IMR-90 (cell line): ENCODE results near the gene SLC4A7.

ENCODE experiments used
- CEBPB ChIP-seq: IDR thresholded peaks from 2 replicates; pipeline ENCODE4 v1.6.1; 2012; ENCODE audit warnings: low read depth, low read length, improper control_type of control experiment
- MAFK ChIP-seq: IDR thresholded peaks from 2 replicates; pipeline ENCODE4 v1.6.1; 2012; ENCODE audit warnings: low read depth, low read length, improper control_type of control experiment
- MAZ ChIP-seq: IDR thresholded peaks from 2 replicates; pipeline ENCODE4 v1.6.1; 2012; ENCODE audit warnings: low read depth, mild to moderate bottlenecking, low read length, improper control_type of control experiment, moderate library complexity, borderline replicate concordance
- MXI1 ChIP-seq: IDR thresholded peaks from 2 replicates; pipeline ENCODE4 v1.6.1; 2012; ENCODE audit warnings: low read depth, mild to moderate bottlenecking, low read length, moderate library complexity, borderline replicate concordance
- POLR2A ChIP-seq: IDR thresholded peaks from 2 replicates; pipeline ENCODE4 v1.6.1; 2012; ENCODE audit warnings: mild to moderate bottlenecking, low read depth, low read length
- RCOR1 ChIP-seq: IDR thresholded peaks from 2 replicates; pipeline ENCODE4 v1.6.1; 2012; ENCODE audit warnings: mild to moderate bottlenecking, low read length, improper control_type of control experiment; ENCODE audit not compliant: insufficient replicate concordance
- RFX5 ChIP-seq: IDR thresholded peaks from 2 replicates; pipeline ENCODE4 v1.8.0; 2012; ENCODE audit warnings: low read depth, mild to moderate bottlenecking, low read length, moderate library complexity
- SMC3 ChIP-seq: fragments of 150-350 bp; IDR thresholded peaks from 2 replicates; pipeline ENCODE4 v1.6.1; 2016; ENCODE audit warnings: low read depth, mild to moderate bottlenecking, antibody characterized with exemption, low read length, moderate library complexity
- TF ChIP-seq, protein P1 (sequence below): conservative IDR thresholded peaks from 2 replicates; pipeline ENCODE4 v1.5.1; 2012; ENCODE audit warnings: mild to moderate bottlenecking, low read depth, low read length, improper control_type of control experiment

DNA sequence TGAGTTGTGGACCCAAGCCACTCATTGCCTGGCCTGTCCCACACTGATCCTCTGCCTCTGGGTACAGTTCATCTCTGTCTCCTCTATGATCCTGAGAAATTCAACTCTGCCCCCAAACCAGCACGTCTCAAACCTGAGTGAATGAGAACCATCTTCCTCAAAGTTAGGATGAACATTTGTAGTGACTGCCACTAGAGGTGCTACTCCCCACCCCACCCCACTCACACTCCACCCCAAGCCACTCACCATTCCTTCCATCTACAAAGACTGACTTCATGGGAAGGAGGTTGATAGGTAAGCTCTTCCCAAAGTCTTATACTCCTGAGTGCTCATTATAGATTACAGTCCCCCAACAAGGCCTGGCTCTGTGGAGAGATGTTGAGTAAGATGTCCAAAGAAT, 158.8 kb downstream of the SLC4A7 start:
- TF ChIP-seq, protein P1, sequence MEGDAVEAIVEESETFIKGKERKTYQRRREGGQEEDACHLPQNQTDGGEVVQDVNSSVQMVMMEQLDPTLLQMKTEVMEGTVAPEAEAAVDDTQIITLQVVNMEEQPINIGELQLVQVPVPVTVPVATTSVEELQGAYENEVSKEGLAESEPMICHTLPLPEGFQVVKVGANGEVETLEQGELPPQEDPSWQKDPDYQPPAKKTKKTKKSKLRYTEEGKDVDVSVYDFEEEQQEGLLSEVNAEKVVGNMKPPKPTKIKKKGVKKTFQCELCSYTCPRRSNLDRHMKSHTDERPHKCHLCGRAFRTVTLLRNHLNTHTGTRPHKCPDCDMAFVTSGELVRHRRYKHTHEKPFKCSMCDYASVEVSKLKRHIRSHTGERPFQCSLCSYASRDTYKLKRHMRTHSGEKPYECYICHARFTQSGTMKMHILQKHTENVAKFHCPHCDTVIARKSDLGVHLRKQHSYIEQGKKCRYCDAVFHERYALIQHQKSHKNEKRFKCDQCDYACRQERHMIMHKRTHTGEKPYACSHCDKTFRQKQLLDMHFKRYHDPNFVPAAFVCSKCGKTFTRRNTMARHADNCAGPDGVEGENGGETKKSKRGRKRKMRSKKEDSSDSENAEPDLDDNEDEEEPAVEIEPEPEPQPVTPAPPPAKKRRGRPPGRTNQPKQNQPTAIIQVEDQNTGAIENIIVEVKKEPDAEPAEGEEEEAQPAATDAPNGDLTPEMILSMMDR = no peak
- TF ChIP-seq RFX5 (no peak), MAZ (no peak), RCOR1 (no peak), CEBPB (no peak), SMC3 (no peak), MAFK (no peak), POLR2A (no peak), MXI1 (no peak)
